Measurements from ENCODE around the gene C11orf58.

The C11orf58 gene

GRCh38 chr11:16795146-16795545 is 56.7 kb downstream of the C11orf58 start:
- TF ChIP-seq CTCF (IDR thresholded peaks at IDR 0.05; ENCODE audit: low read depth, low read length) (no peak), EZH2phosphoT487 (IDR thresholded peaks at IDR 0.05; ENCODE audit: low read depth) (no peak)
- Histone ChIP-seq H3K9me3 (ENCODE audit: insufficient read depth, low read length) (no peaks in the 10 kb centered on the region), H3K9ac (ENCODE audit: low read length) (no peak overlapping the region), H3K27me3 (ENCODE audit: low read depth, low read length) (no peaks in the 10 kb centered on the region), H3K4me3 (ENCODE audit: low read length) (no peak overlapping the region), H3K27ac (ENCODE audit: low read length) (no peak overlapping the region), H3K4me1 (ENCODE audit: low read length) (no peaks in the 10 kb centered on the region), H3K36me3 (replicated peaks; ENCODE audit: low read depth, low read length) (no peaks in the 10 kb centered on the region), H4K20me1 (ENCODE audit: insufficient read depth, low read length) (no peaks in the 10 kb centered on the region), H3K79me2 (ENCODE audit: low read length) (no peaks in the 10 kb centered on the region), H2AFZ (ENCODE audit: low read depth, low read length) (no peak overlapping the region), H3K4me2 (ENCODE audit: low read length) (no peak overlapping the region)

GRCh38 chr11:16796311-16796710 is 57.9 kb downstream of the C11orf58 start:
- H3K9ac ChIP-seq (ENCODE audit: low read length) = no peak overlapping the region
- H3K27ac ChIP-seq (ENCODE audit: low read length) = no peak overlapping the region
- H3K4me2 ChIP-seq (ENCODE audit: low read length) = no peak overlapping the region
- H3K27me3 ChIP-seq (ENCODE audit: low read depth, low read length) = no peaks in the 10 kb centered on the region
- no peaks in the 10 kb centered on the region for H3K4me1 ChIP-seq (ENCODE audit: low read length)
- H3K9me3 ChIP-seq (ENCODE audit: insufficient read depth, low read length) = no peaks in the 10 kb centered on the region
- H3K4me3 ChIP-seq (ENCODE audit: low read length) = no peak overlapping the region
- H3K79me2 ChIP-seq (ENCODE audit: low read length) = no peaks in the 10 kb centered on the region
- TF ChIP-seq EZH2phosphoT487 (IDR thresholded peaks at IDR 0.05; ENCODE audit: low read depth) (no peak), CTCF (IDR thresholded peaks at IDR 0.05; ENCODE audit: low read depth, low read length) (no peak)
- no peaks in the 10 kb centered on the region for H3K36me3 ChIP-seq (replicated peaks; ENCODE audit: low read depth, low read length)
- no peaks in the 10 kb centered on the region for H4K20me1 ChIP-seq (ENCODE audit: insufficient read depth, low read length)
- no peak overlapping the region for H2AFZ ChIP-seq (ENCODE audit: low read depth, low read length)

GRCh38 chr11:16797776-16798175 is 59.3 kb downstream of the C11orf58 start:
- H4K20me1 ChIP-seq (ENCODE audit: insufficient read depth, low read length) = no peaks in the 10 kb centered on the region
- H3K79me2 ChIP-seq (ENCODE audit: low read length) = no peaks in the 10 kb centered on the region
- no peaks in the 10 kb centered on the region for H3K4me1 ChIP-seq (ENCODE audit: low read length)
- no peaks in the 10 kb centered on the region for H3K36me3 ChIP-seq (replicated peaks; ENCODE audit: low read depth, low read length)
- H3K9ac ChIP-seq (ENCODE audit: low read length) = no peak overlapping the region
- H3K9me3 ChIP-seq (ENCODE audit: insufficient read depth, low read length) = no peaks in the 10 kb centered on the region
- H3K4me3 ChIP-seq (ENCODE audit: low read length) = no peak overlapping the region
- no peak overlapping the region for H2AFZ ChIP-seq (ENCODE audit: low read depth, low read length)
- no peak overlapping the region for H3K4me2 ChIP-seq (ENCODE audit: low read length)
- H3K27me3 ChIP-seq (ENCODE audit: low read depth, low read length) = no peaks in the 10 kb centered on the region
- TF ChIP-seq CTCF (IDR thresholded peaks at IDR 0.05; ENCODE audit: low read depth, low read length) (no peak), EZH2phosphoT487 (IDR thresholded peaks at IDR 0.05; ENCODE audit: low read depth) (no peak)
- H3K27ac ChIP-seq (ENCODE audit: low read length) = no peak overlapping the region

GRCh38 chr11:16799221-16799620 is 60.8 kb downstream of the C11orf58 start:
- peaks cover 4% of the 10 kb centered on the region; the same call in 1 of the 2 replicates for H3K27me3 ChIP-seq (ENCODE audit: low read depth, low read length)
- H2AFZ ChIP-seq (ENCODE audit: low read depth, low read length) = no peak overlapping the region
- no peaks in the 10 kb centered on the region for H3K79me2 ChIP-seq (ENCODE audit: low read length)
- H3K9ac ChIP-seq (ENCODE audit: low read length) = no peak overlapping the region
- no peak overlapping the region for H3K4me2 ChIP-seq (ENCODE audit: low read length)
- H3K4me3 ChIP-seq (ENCODE audit: low read length) = no peak overlapping the region
- no peaks in the 10 kb centered on the region for H3K9me3 ChIP-seq (ENCODE audit: insufficient read depth, low read length)
- H3K27ac ChIP-seq (ENCODE audit: low read length) = no peak overlapping the region
- H3K4me1 ChIP-seq (ENCODE audit: low read length) = no peaks in the 10 kb centered on the region
- no peaks in the 10 kb centered on the region for H4K20me1 ChIP-seq (ENCODE audit: insufficient read depth, low read length)
- H3K36me3 ChIP-seq (replicated peaks; ENCODE audit: low read depth, low read length) = no peaks in the 10 kb centered on the region
- TF ChIP-seq CTCF (IDR thresholded peaks at IDR 0.05; ENCODE audit: low read depth, low read length) (no peak), EZH2phosphoT487 (IDR thresholded peaks at IDR 0.05; ENCODE audit: low read depth) (no peak)
